ENCODE measurements around the gene HOXA13.

HOXA13 gene

DNA sequence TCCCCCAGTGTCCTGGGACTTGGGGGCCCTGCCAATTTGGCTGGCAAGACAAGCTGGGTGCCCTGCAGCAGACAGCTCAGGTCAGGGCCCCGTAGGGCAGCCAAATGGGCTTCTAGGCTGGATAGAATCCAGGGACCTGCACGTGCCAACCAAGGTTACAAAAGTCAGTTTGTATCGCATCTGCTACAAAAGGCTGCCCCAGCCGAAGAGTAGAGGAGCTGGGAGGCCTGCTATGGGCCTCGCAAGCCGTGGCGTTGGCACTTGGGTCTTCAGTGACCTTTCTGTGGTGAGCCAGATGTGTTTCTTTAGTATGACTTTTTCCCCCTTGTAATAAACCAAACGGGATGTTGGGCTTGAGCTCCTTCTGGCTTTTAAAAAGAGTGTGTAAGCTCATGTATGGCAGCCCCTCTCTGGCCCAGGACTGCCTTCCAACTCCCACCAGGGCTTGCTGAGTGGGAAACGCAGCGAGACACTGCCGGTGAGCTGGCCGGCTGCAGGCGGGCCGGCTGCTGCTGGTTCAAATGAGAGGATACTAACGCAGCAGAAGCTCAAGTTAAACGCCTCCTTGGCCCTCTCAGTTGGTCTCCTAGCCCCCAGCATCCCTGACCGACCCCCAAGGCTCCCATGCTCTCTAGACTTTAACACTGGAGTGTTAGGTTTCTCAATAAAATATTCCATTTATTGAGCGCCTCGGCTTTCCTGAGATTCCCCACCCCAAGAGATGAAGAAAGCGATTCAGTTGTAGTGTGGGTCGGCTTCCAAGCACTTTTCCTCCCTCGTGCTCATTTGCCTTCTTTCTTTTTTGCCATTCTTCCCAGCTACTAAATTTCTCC lies 22.7 kb downstream of the HOXA13 start:
- in situ Hi-C loops (cut with MboI; ENCODE audit: low sequenced_read_pairs, unreplicated experiment), result no loop called here
- no peak for DNase-seq (ENCODE audit: low spot score)
- TF ChIP-seq, protein P1, sequence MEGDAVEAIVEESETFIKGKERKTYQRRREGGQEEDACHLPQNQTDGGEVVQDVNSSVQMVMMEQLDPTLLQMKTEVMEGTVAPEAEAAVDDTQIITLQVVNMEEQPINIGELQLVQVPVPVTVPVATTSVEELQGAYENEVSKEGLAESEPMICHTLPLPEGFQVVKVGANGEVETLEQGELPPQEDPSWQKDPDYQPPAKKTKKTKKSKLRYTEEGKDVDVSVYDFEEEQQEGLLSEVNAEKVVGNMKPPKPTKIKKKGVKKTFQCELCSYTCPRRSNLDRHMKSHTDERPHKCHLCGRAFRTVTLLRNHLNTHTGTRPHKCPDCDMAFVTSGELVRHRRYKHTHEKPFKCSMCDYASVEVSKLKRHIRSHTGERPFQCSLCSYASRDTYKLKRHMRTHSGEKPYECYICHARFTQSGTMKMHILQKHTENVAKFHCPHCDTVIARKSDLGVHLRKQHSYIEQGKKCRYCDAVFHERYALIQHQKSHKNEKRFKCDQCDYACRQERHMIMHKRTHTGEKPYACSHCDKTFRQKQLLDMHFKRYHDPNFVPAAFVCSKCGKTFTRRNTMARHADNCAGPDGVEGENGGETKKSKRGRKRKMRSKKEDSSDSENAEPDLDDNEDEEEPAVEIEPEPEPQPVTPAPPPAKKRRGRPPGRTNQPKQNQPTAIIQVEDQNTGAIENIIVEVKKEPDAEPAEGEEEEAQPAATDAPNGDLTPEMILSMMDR (IDR thresholded peaks at IDR 0.05; ENCODE audit: borderline replicate concordance, control extremely low read depth, extremely low read depth, insufficient read depth, missing control alignments), result no peak

DNA sequence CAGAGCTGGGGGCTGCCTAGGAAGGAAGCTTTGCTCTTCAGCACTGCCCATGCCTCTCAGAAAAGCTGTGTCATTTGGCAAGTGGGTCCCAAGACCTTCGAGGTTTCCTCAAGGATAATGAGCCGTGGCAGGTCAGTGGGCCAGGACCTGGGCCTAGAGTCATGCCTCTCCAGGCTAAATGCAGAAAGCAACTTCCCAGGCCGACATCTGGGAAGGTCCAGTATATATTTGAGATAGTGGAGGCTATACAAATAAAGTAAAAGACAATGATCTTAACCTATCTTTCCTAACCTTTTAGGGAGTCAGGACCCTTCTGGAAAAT lies 23.4 kb downstream of the HOXA13 start:
- TF ChIP-seq, protein P1 (IDR thresholded peaks at IDR 0.05; ENCODE audit: borderline replicate concordance, control extremely low read depth, extremely low read depth, insufficient read depth, missing control alignments), result no peak
- no peak for DNase-seq (ENCODE audit: low spot score)
- in situ Hi-C loops (cut with MboI; ENCODE audit: low sequenced_read_pairs, unreplicated experiment), result no loop called here

DNA sequence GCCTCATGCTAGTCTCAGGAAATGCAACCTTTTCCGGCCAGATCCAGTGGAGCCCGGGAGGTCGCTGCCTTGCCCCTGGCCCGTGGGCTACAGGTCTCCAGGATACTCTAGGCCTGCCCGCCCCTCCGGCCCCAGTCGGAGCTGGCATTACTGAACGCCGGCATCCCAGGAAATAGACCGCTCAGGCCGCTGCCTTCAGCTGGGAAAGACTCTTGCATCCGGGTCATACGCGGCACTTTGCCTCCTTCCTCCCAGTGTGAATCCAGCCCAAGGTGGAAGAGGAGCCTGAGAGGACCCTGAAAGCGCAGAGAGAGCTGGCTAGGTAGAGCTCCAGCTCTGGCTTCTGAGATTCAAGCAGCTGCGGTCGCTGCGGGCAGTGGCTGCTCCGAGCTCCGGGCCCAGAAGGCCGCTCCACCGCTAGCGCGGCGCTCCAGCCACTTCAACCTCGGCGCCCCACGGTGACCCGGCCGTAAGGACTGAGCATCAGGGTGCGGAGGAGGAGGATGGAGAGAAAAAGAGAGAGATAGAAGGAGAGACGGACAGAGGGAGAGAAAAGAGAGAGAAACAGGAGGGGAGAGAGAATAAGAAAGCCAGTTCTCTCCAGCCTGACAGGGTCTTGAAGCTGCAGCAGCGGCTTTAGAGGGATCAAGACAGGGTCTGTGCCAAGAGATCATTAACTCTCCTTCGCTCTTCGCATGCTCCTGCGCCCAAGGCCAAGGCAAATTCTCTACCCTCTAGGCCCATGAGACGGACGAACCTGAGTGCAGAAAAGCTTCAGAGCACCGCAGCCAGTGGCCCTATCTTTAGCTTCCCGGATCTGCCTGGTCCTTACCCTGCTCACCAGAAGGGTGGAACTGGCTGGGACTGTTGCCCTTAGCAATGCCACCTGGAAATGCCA lies 24.0 kb downstream of the HOXA13 start:
- no peak for DNase-seq (ENCODE audit: low spot score)
- in situ Hi-C loops (cut with MboI; ENCODE audit: low sequenced_read_pairs, unreplicated experiment), result no loop called here
- TF ChIP-seq, protein P1 (IDR thresholded peaks at IDR 0.05; ENCODE audit: borderline replicate concordance, control extremely low read depth, extremely low read depth, insufficient read depth, missing control alignments), result no peak

GRCh38 chr7:27174874-27175625 lies 24.8 kb downstream of the HOXA13 start:
- in situ Hi-C loops (cut with MboI; ENCODE audit: low sequenced_read_pairs, unreplicated experiment), result loop anchor here (25.0 kb wide), 1 partner anchor 663 kb away; no protein-coding TSS in a partner anchor
- DNase-seq (ENCODE audit: low spot score), result no peak
- TF ChIP-seq, protein P1 (IDR thresholded peaks at IDR 0.05; ENCODE audit: borderline replicate concordance, control extremely low read depth, extremely low read depth, insufficient read depth, missing control alignments), result no peak

DNA sequence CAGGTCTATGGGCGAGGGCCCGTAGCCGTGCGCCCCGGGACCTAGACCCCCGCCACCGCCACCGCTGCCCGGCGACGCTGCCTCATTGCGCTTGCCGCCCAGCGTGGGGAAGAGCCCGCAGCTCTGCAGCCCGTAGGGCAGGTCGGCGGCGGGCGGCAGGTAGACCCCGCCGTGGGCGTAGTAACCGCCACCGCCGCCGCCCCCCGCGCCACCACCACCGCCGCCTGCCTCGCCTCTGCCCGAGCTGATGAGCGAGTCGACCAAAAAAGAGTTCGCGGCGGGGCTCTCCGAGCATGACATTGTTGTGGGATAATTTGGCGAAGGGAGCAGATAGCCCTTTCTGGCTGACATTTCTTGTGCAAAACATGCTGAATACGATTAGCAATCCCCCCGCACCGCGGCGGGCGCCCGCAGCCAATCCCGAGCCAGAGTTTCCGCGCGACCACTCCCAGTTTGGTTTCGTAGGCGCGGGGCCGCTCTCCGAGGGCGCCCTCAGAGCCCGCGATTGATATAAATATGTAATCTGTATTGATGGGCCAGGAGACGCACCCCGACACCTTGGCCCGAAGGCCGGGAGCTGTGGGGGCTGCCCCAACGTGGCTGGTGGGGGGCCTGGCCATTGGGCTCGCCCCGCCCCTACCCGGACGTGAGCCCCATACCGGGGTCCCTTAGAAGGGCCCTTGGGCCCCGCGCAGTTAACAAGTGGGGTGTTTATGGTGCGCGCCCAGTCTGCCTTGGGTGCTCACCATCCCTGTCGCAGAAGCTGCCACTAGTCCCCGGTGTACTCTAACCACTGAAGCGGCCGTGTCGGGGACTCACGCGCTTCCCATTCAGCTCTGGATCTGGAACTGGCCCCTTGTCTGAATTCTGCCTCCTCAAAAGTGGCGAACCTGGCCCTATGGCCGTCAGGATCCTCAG lies 25.7 kb downstream of the HOXA13 start, which contains the start of gene HOXA10:
Gene HOXA10 (minus strand): TSS at position 365 of the 918 bp plus-strand sequence. CDS start 14 bp downstream, at position 351.
- no peak for DNase-seq (ENCODE audit: low spot score)
- in situ Hi-C loops (cut with MboI; ENCODE audit: low sequenced_read_pairs, unreplicated experiment), result loop anchor here (25.0 kb wide), 1 partner anchor 662 kb away; no protein-coding TSS in a partner anchor
- TF ChIP-seq, protein P1 (IDR thresholded peaks at IDR 0.05; ENCODE audit: borderline replicate concordance, control extremely low read depth, extremely low read depth, insufficient read depth, missing control alignments), result no peak
